Nephron progenitor cell (in vitro differentiated cells): ENCODE measurements around the gene AFG1L.
"Not testable (repeated sequence)": the region's sequence is repeated elsewhere in the genome, so short reads cannot be mapped to it uniquely, and the experiment has no call there.

ENCODE experiments used
- DNase-seq: peaks from one replicate; pipeline ENCODE4 v3.0.0; 2021
- H3K27ac Mint-ChIP-seq: 2 replicates; pipeline ENCODE4 v1.8.0; 2021; ENCODE audit warnings: mild to moderate bottlenecking, moderate library complexity, mixed read lengths
- H3K27me3 Mint-ChIP-seq: 2 replicates; pipeline ENCODE4 v1.8.0; 2021; ENCODE audit warnings: mild to moderate bottlenecking, low read depth, mixed read lengths; ENCODE audit not compliant: poor library complexity
- H3K36me3 Mint-ChIP-seq: 2 replicates; pipeline ENCODE4 v1.8.0; 2021; ENCODE audit warnings: low read depth, mixed read lengths
- H3K4me1 Mint-ChIP-seq: 2 replicates; pipeline ENCODE4 v1.8.0; 2021; ENCODE audit warnings: mixed read lengths
- H3K4me3 Mint-ChIP-seq: 2 replicates; pipeline ENCODE4 v1.8.0; 2021; ENCODE audit warnings: mild to moderate bottlenecking, moderate library complexity, mixed read lengths
- H3K9me3 Mint-ChIP-seq: 2 replicates; pipeline ENCODE4 v1.8.0; 2021; ENCODE audit warnings: mild to moderate bottlenecking, moderate library complexity, mixed read lengths
- TF ChIP-seq, protein P1 (sequence below): fragments of 200-600 bp; sonication (generic); IDR thresholded peaks from 2 replicates; pipeline ENCODE4 v1.5.0; 2021; ENCODE audit warnings: antibody characterized with exemption

AFG1L gene

DNA sequence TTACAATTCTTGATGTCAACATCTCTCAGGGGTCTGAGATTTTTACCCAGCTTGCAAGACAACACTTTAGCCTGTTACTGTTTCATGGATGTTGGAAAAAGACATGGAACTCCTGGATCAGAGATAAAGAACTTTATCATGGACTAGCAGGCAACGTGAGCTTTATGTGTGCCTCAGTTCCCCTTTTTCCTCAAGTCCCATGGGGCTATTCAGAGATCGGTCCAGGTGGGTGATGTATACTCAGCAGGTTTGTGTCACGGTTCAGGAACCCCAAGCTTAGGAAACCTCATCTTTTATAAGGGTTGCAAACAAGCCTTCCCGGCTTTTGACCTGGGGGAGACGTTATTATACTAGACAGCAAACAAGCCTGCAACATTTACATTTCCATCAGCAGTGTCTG lies 15.0 kb downstream of the AFG1L start:
- peaks cover 7% of the 10 kb centered on the region for H3K4me1 Mint-ChIP-seq
- H3K27me3 Mint-ChIP-seq = no peaks in the 10 kb centered on the region
- no peak overlapping the region for H3K27ac Mint-ChIP-seq
- H3K9me3 Mint-ChIP-seq = no peaks in the 10 kb centered on the region
- no peaks in the 10 kb centered on the region for H3K36me3 Mint-ChIP-seq
- no peak for DNase-seq
- TF ChIP-seq, protein P1, sequence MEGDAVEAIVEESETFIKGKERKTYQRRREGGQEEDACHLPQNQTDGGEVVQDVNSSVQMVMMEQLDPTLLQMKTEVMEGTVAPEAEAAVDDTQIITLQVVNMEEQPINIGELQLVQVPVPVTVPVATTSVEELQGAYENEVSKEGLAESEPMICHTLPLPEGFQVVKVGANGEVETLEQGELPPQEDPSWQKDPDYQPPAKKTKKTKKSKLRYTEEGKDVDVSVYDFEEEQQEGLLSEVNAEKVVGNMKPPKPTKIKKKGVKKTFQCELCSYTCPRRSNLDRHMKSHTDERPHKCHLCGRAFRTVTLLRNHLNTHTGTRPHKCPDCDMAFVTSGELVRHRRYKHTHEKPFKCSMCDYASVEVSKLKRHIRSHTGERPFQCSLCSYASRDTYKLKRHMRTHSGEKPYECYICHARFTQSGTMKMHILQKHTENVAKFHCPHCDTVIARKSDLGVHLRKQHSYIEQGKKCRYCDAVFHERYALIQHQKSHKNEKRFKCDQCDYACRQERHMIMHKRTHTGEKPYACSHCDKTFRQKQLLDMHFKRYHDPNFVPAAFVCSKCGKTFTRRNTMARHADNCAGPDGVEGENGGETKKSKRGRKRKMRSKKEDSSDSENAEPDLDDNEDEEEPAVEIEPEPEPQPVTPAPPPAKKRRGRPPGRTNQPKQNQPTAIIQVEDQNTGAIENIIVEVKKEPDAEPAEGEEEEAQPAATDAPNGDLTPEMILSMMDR = no peak
- H3K4me3 Mint-ChIP-seq = no peak overlapping the region

DNA sequence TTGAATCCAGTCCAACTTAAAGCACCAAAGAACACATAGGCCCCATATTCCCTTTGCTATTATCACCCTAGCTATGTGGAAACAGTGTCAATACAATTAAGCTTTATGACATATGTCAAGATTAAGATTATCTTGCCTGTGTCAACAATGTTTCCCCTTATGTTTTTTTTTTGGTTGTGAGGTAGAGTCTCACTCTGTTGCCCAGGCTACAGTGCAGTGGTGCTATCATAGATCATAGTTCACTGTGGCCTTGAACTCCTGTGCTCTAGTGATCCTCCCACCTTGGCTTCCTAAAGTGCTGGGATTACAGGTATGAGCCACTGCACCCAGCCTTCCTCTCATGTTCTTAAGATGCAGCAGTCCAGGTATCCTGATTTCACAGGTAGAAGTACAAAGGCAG lies 17.8 kb downstream of the AFG1L start:
- TF ChIP-seq, protein P1 = no peak
- H3K4me3 Mint-ChIP-seq = no peak overlapping the region
- peaks cover 5% of the 10 kb centered on the region for H3K36me3 Mint-ChIP-seq
- peaks cover 9% of the 10 kb centered on the region for H3K9me3 Mint-ChIP-seq
- no peaks in the 10 kb centered on the region for H3K27me3 Mint-ChIP-seq
- no peak for DNase-seq
- no peak overlapping the region for H3K27ac Mint-ChIP-seq
- peaks cover 7% of the 10 kb centered on the region for H3K4me1 Mint-ChIP-seq

DNA sequence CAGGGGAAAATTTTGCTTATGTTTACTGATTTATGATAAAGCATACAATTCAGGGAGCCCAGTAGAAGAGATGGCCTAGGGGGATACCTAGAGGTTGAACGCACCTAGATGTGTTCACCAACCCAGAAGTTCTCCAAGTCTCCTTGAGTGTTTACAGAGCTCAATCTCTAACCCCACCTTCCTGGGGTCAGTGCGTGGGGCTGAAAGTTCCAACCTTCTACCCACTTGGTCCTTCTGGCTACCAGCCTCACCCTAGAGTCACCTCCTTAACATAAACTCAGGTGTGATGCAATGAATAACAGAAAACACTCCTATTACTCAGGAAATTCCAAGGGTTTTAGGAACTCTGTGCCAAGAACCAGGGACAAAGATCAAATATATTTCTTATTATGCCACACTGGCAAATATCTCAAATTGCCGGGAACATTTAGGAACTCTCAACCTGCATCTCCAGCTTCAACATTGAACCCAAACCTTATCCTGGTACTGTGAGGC lies 26.4 kb downstream of the AFG1L start:
- peaks cover 5% of the 10 kb centered on the region for H3K9me3 Mint-ChIP-seq
- H3K4me1 Mint-ChIP-seq = no peaks in the 10 kb centered on the region
- DNase-seq = no peak
- TF ChIP-seq, protein P1 = no peak
- no peak overlapping the region for H3K4me3 Mint-ChIP-seq
- no peaks in the 10 kb centered on the region for H3K27me3 Mint-ChIP-seq
- no peak overlapping the region for H3K27ac Mint-ChIP-seq
- H3K36me3 Mint-ChIP-seq = peaks cover 12% of the 10 kb centered on the region

DNA sequence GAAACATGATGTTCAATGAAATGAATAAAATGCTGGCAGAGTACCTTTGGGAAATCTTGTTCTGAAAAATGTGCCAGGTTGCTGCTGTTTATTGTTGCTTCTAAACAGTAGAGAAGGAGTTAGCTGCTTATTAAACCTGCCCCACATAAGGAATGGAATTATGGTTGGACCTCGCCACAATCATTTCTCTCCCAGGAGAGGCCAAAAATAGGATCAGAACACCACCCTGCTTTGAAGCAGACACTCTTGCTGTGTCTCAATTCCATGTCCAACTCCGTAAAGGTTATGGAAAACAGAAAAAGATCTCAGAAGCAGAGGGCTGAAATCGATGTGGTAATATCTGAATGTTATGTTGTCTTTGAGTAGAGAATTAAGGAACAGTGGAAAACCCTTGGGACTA lies 27.9 kb downstream of the AFG1L start:
- Mint-ChIP-seq H3K9me3 (peaks cover 2% of the 10 kb centered on the region), H3K4me1 (no peaks in the 10 kb centered on the region), H3K27ac (no peak overlapping the region), H3K36me3 (peaks cover 20% of the 10 kb centered on the region), H3K27me3 (no peaks in the 10 kb centered on the region), H3K4me3 (no peak overlapping the region)
- TF ChIP-seq, protein P1 = no peak
- no peak for DNase-seq

DNA sequence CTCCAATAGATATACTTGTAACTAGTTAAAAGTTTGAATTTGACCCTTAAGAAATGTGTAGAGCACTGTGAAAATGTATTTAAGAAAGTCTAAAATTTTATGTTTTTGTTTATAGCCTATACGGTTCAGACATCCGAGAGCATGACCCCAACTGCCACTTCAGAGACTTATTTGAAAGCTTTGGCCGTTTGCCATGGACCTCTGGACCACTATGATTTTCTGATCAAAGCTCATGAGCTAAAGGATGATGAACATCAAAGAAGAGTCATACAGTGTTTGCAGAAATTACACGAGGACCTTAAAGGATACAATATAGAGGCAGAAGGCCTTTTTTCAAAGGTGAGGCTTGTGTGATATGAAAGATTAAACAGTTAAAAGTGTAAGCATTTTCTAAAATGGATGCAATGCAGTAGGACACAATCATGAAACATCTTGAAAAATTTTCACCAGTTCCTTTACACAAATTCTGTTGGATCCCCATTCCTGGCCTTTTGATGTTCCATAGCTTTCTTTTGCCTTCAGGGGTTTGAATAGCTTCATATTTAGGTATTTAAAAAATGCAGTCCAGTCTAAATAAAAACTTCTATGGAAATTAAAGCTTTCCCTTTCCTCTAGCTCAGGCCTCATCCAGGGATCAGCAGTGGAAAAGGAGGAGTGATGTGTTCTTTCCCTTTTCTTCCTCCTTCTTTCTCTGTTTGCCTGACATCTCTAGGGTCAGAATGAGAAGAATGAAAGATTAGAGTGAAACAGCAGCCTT lies 29.0 kb downstream of the AFG1L start:
- Mint-ChIP-seq H3K4me3 (no peak overlapping the region), H3K4me1 (no peaks in the 10 kb centered on the region), H3K9me3 (peaks cover 3% of the 10 kb centered on the region), H3K36me3 (peaks cover 29% of the 10 kb centered on the region), H3K27ac (peak overlapping the region; percentile 42), H3K27me3 (no peaks in the 10 kb centered on the region)
- TF ChIP-seq, protein P1 = no peak
- no peak for DNase-seq

DNA sequence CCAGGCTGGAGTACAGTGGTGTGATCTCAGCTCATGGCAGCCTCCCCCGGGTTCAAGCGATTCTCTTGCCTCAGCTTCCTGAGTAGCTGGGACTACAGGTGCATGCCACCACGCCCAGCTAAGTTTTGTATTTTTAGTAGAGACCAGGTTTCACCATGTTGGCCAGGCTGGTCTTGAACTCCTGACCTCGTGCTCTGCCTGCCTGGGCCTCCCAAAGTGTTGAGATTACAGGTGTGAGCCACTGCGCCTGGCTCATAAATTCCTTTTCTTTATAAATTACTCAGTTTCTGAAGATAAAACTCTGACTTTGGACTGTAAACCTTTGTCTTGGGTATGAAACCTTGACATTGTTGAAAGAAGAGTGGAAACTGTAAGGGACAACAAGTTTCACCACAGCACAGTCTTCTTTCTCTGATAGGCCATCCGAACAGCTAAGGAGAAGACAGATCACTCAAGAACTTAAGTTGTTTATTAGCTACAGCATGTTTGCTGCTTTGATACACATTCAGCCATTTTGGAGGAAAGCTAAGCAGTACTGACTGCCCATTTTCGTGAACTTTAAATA lies 35.4 kb downstream of the AFG1L start:
- not testable (repeated sequence) for H3K4me1 Mint-ChIP-seq, H3K27me3 Mint-ChIP-seq, DNase-seq, H3K4me3 Mint-ChIP-seq, H3K27ac Mint-ChIP-seq, H3K9me3 Mint-ChIP-seq
- peaks cover 33% of the 10 kb centered on the region for H3K36me3 Mint-ChIP-seq
